ENCODE data around the gene XIRP2.

- TF ChIP-seq POLR2AphosphoS5 (IDR thresholded peaks at IDR 0.05; ENCODE audit: low read depth, low read length) (no peak), POLR2A (IDR thresholded peaks at IDR 0.05; ENCODE audit: low read depth, low read length) (no peak)
Observed at GRCh38 chr2:166960702-166961270, 72.5 kb downstream of the XIRP2 start.

Data from GM12892 (cell line).